UCSD-AML1 (cell line): Measurements from ENCODE around the gene PZP.

ENCODE experiments used
- DNase-seq: peaks from one replicate; lab custom pipeline; 2025; ENCODE audit not compliant: unreplicated experiment; lab: John Stamatoyannopoulos, UW

Gene PZP

GRCh38 chr12:9106610-9107541 lies 101.3 kb downstream of the PZP start:
- DNase-seq = no peak

GRCh38 chr12:9106067-9106466 lies 102.1 kb downstream of the PZP start:
- no peak for DNase-seq

- DNase-seq = no peak
Measured at GRCh38 chr12:9104767-9105423, 103.3 kb downstream of the PZP start.

- DNase-seq = no peak
Measured at GRCh38 chr12:9104087-9104486, 104.1 kb downstream of the PZP start.

- no peak for DNase-seq
Measured at GRCh38 chr12:9103050-9103849, 104.9 kb downstream of the PZP start.

GRCh38 chr12:9101018-9101687 lies 107.0 kb downstream of the PZP start:
- DNase-seq = no peak

- DNase-seq = no peak
Measured at GRCh38 chr12:9099552-9100190, 108.5 kb downstream of the PZP start.
